DMS53 (cell line): ENCODE measurements around the gene PSMD12.

ENCODE experiments used
- DNase-seq: peaks from one replicate; lab custom pipeline; 2025; lab: John Stamatoyannopoulos, UW

PSMD12 gene

GRCh38 chr17:67386965-67387551, 20.7 kb upstream of the PSMD12 start:
- peak; percentile 75 for DNase-seq

GRCh38 chr17:67385122-67385988, 19.0 kb upstream of the PSMD12 start:
- DNase-seq: peak; percentile 21

- no peak for DNase-seq
These were observed 15.5 kb upstream of the PSMD12 start for GRCh38 chr17:67381929-67382257.

- DNase-seq: no peak
These were observed 12.9 kb upstream of the PSMD12 start for GRCh38 chr17:67379251-67379630.

GRCh38 chr17:67378454-67379250, 12.3 kb upstream of the PSMD12 start:
- peak; percentile 94 for DNase-seq

- peak; percentile 70 for DNase-seq
These were observed 11.4 kb upstream of the PSMD12 start for GRCh38 chr17:67377488-67378453.

GRCh38 chr17:67376737-67377487, 10.5 kb upstream of the PSMD12 start, which contains the start of gene PITPNC1:
Gene PITPNC1 (plus strand): TSS chr17:67377281.
- DNase-seq: peak; percentile 94

- DNase-seq: no peak
These were observed 10.0 kb upstream of the PSMD12 start for GRCh38 chr17:67376415-67376736.

GRCh38 chr17:67375716-67376115, 9.3 kb upstream of the PSMD12 start:
- no peak for DNase-seq

- no peak for DNase-seq
These were observed 8.7 kb upstream of the PSMD12 start for GRCh38 chr17:67375054-67375427.

- peak; percentile 89 for DNase-seq
These were observed 8.1 kb upstream of the PSMD12 start for GRCh38 chr17:67374329-67375053.

GRCh38 chr17:67372751-67373150, 6.4 kb upstream of the PSMD12 start:
- no peak for DNase-seq

- no peak for DNase-seq
These were observed 3.3 kb upstream of the PSMD12 start for GRCh38 chr17:67369676-67370075.

- DNase-seq: peak; percentile 44
These were observed 612 bp downstream of the PSMD12 start for GRCh38 chr17:67365738-67366192.

GRCh38 chr17:67364847-67365737, 1.3 kb downstream of the PSMD12 start:
- DNase-seq: no peak

GRCh38 chr17:67362173-67362572, 4.2 kb downstream of the PSMD12 start:
- no peak for DNase-seq

GRCh38 chr17:67360880-67361279, 5.5 kb downstream of the PSMD12 start:
- no peak for DNase-seq

GRCh38 chr17:67359960-67360791, 6.2 kb downstream of the PSMD12 start:
- DNase-seq: peak; percentile 38
